ENCODE measurements around the gene SPATA7.

- no peak for TF ChIP-seq CTCF (IDR thresholded peaks at IDR 0.05)
- TF ChIP-seq ZNF423 (CRISPR knock-in tag; IDR thresholded peaks at IDR 0.05), result no peak
- no peak for TF ChIP-seq HMGXB4 (CRISPR knock-in tag; IDR thresholded peaks at IDR 0.05)
- no peak for TF ChIP-seq ZNF232 (CRISPR knock-in tag; IDR thresholded peaks at IDR 0.05)
- no peak for TF ChIP-seq E2F4 (CRISPR knock-in tag; IDR thresholded peaks at IDR 0.05; ENCODE audit: borderline replicate concordance, low read depth)
- TF ChIP-seq AFF4 (CRISPR knock-in tag; IDR thresholded peaks at IDR 0.05; ENCODE audit: borderline replicate concordance), result no peak
- no peak for TF ChIP-seq FOXP4 (CRISPR knock-in tag; IDR thresholded peaks at IDR 0.05)
- TF ChIP-seq SP1 (CRISPR knock-in tag; conservative IDR thresholded peaks at IDR 0.05), result no peak
- no peak for TF ChIP-seq GTF2I (CRISPR knock-in tag; conservative IDR thresholded peaks at IDR 0.05)
- no peak for TF ChIP-seq NR3C1 (CRISPR knock-in tag; conservative IDR thresholded peaks at IDR 0.05; ENCODE audit: low read depth)
- TF ChIP-seq STAT6 (CRISPR knock-in tag; conservative IDR thresholded peaks at IDR 0.05; ENCODE audit: low read depth), result no peak
- TF ChIP-seq USF1 (CRISPR knock-in tag; IDR thresholded peaks at IDR 0.05), result no peak
- no peak for TF ChIP-seq ELF4 (CRISPR knock-in tag; IDR thresholded peaks at IDR 0.05; ENCODE audit: low read depth)
These were observed 53.6 kb downstream of the SPATA7 start for GRCh38 chr14:88439088-88439487.

Measured in WTC11 (cell line).